Activated effector memory CD4-positive, alpha-beta T cell treated with anti-CD3 and anti-CD28 coated beads, Interleukin-2, amount 50 U/mL, for 16 hours (primary cell): ENCODE measurements around the gene SCTR.

ENCODE experiments used
- DNase-seq: peaks from one replicate; pipeline ENCODE4 v3.0.0-alpha.2; 2020

The SCTR gene

DNA sequence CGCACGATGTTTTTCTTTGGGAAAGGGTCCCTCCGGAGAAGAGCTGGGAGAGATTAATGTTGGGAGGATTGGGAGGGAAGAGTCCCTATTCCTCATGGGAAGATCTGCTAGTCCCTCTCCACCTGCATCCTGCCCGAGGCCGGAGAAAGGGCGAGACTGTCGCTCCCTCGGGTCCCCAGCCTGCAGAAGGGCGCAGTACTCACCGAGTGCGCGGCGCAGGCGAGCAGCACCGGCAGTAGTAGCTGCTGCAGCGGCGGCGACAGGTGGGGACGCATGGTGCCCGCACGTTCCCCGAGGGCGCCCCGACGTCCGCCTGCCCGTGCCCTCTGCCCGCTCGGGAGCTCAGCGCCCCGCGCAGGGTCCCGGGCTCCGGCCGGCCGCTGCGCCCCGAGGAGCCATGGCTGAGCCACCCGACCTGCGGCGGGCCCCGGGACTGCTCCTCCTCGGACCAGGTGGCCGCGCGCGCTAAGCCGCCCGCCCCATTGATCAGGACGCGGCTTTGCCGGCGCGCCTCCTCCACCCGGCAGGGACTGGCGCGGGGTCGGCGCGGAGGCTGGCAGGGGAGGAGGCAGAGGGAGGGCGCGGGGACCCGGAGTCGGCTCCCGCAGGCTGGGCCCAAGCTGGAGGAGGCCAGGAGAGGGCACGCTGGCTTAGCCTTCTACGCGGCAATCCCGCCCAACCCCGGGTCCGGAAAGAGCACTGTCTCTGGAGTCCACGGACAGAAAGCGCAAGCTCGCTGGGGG, at the start of gene SCTR:
TSS of gene SCTR (minus strand) at position 532 of the 743 bp plus-strand sequence. CDS start at position 275, 257 bp downstream.
- no peak for DNase-seq

DNA sequence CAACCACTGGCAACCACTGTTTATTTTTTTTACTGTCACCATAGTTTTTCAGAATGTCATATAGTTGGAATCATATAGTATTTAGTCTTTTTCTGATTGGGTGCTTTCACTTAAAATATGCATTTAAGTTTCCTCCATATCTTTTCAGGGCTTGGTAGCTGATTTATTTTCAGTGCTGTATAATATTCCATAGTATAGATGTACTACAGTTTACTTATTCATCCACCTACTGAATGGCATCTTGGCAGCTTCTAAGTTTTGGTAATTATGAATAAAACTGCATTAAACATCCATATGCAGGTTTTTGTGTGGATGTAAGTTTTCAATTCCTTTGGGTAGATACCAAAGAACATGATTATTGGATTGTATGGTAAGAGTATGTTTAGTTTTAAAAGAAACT, 43.0 kb upstream of the SCTR start:
- no peak for DNase-seq

DNA sequence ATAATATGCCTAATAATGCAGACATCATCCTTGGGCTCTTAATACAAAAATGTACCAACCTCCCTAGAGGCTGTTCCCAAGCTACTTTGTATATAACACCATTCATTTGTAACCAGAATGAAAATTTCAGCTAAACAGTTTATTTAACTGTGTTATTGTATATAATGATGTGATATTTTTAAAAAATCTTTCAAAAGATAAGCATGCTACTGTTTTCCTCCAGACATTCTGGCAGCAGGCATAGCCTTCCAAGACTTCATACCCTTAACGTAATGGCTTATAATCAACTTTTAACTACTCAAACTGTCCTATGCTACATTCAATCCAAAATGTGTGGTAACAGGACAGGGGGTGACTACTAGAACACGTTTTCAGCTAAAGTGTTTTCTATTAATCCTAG, 41.2 kb upstream of the SCTR start:
- no peak for DNase-seq

DNA sequence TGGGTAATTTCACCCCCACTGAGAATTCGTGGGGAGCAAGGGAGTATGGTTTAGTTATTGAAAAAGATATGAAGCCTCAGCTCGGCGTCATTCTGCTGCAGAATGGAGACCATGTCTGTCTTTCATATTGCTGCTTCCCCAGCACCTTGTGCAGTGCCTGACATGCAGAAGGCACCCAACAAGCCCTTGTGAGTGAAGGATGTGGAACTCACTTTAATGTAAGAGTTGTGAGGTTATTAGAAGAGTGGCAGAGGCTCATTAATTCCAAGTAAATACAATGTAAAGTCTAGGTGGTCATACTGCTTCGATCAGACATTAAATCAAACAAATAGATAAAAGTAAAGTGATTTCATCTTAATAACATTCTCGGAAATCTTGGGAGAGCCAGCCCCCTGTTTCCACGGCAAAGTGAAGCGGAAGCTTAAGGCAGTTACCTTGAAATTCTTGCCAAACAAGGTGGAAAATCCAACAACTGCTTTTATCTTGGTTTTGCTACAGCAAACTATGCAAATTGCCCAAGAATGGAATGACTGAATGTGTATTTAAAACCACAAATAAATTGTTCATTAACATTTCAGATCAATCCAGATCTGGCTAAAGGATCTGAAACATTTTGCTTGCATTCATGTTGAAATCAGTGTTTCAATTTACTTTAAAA, 29.5 kb upstream of the SCTR start:
- no peak for DNase-seq

DNA sequence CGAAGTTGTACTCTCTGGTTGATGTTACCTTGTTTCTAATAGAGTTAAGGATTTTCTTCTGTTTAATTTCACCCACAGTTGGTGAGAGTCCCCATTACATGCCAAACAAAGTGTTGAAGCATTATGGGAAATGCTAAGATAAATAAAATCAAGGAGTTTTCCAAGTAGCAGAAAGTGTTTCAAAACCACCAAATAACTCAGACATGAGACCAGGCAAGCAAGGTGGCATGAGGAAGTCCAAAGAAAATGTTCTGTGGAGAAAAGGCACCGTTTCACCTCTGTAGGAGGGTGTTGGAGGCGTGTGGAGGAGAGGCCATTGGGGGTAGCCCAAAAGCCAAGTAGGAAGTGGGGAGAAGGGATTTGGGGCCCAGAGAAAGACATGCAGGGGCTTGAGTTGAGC, 28.6 kb upstream of the SCTR start:
- DNase-seq, result no peak

DNA sequence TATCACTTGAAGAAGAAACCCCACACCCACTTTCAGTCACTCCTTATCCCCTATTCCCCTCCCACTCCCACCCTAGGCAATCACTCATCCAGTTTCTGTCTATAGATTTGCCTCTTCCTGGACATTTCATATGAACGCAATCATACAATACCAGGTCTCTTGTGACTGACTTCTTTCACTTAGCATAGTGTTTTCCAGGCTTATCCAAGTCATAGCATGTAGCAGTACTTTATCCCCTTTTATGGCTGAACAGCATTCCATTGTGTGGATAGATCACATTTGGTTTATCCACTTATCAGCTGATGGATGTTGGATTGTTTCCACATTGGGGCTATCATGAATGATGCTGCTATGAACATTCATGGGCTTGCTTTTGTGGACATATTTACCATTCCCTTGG, 26.6 kb upstream of the SCTR start:
- no peak for DNase-seq

DNA sequence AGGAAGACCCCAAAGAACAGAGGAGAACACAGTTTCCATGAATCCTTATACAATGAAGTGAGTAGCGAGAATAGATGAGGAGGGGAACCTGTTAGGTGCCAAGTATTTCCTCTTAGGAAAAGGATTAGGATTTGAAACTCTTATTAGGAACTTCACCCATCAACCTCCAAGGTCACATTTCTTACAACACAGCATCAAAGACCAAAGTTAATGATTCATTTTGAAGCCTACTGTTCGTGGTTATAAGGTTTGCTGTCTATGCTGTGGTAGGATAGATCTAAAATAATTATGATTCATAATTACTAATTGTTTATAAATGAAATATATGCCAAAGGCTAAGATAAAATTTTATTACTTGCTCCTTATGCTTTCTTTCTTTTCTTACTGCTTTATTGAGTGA, 26.1 kb upstream of the SCTR start:
- DNase-seq, result no peak

DNA sequence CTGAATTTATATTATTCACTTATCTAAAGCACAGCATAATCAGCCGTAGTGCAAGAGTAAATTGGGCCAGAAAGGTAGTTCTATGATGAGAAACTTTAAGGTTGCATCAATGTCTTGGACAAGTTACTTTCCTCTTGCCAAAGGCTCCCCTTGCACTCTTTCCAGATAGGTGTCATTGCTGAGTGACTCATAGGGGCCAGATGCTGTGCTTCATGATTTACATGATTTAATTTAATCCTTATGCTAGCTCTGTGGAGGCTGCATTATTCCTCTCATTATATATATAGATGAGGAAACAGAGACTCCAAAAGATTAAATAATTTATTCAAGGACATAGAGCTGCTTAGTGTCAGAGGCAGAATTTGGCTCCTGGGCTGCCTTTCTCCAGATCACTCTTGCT, 25.0 kb upstream of the SCTR start:
- no peak for DNase-seq

DNA sequence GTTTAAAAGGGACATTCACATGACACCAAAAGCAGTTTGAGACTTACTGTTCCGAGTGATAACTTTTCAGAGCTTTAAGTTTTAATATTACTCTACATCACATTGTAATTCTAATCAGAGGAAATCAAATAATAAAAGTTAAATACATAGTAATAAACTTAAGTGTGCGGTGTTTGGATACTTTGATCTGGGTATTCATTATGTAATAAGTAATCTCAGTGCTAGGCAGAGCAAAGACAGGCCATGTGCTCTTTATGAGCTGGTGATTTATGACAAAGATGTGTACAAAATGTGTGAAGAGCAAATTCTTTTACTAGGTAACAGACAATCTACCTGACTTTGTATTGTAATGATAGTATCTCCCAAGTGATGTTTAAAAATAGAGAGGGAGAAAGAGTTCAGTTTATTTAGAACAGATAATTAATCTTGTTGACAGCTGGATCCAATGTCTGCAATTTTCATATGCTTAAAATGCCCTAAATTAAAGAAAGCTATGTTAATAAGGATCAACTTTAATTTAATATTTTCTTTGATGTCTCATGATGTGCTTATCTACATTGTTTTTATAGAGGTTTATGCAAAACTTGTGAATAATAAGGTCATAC, 24.3 kb upstream of the SCTR start:
- no peak for DNase-seq

DNA sequence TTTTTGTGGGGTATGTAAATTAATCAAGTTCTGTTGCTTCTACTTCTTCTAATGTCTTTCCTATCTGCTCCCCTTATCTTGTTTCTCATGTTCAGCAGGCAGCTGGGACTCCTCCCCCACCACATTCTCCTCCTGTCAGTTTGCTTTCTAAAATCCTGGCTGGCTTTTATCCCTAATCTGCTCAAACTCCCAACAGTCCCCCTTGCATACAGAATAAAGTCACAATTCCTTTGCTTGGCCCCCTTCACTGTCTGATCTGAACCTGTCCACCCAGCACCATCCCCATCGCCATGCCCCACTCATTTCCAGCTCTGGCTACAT, 22.1 kb upstream of the SCTR start:
- no peak for DNase-seq

DNA sequence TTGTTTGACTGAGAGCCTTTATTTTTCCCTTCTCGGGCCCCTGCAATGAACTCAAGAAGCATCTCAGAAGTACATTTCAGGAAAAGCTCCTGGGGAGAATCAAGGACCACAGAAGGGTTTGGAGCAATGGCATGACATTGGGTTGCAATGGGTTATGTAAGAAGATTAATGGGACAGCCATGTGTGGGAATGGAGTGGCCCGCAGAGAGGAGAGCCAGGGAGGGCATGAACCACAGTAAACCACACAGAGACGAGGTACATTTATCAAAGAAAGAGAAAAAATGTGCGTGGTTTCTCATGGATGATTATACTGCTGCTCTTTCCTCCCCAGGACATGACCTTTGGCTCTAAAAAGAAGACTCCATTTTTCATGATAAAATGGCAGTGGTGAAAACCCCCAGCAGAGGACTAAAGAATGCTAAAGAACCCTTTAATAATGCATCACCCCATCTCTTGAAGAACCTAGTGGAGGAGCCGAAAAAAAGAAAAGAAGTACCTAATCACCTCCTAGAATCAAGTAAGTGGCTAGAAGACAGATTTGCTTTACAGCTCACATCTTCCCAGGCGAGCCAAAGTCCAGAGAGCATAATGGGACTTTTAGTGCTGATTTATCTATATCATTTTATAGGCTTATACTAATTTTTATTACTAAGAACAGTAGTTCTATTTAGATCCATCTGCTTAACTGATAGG, 21.6 kb upstream of the SCTR start:
- DNase-seq, result no peak

DNA sequence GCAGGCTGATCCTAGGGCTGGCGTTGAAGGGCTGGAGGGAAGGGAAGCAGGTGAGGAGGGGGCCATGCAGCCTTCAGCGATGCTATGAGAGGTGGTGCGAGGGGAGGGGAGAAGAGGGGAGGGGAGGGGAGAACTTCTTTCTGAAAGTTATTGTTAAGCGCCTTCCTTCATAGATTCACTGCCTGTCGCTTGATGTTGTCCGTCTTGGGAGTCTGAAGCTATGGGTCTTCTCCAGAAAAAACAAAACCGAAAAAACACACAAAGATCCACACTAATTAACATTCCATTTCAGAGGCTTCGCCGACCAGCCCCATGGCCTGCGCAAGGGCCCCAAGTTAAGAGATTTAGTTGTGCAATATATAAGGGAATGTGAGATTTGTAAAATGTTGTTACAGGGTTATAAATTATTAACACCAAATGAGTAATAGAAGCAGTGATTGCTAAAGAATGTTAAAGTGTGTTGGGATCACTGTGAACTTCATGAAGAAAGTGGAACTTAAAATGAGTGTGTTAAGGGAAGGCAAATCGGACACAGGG, 20.7 kb upstream of the SCTR start:
- no peak for DNase-seq

DNA sequence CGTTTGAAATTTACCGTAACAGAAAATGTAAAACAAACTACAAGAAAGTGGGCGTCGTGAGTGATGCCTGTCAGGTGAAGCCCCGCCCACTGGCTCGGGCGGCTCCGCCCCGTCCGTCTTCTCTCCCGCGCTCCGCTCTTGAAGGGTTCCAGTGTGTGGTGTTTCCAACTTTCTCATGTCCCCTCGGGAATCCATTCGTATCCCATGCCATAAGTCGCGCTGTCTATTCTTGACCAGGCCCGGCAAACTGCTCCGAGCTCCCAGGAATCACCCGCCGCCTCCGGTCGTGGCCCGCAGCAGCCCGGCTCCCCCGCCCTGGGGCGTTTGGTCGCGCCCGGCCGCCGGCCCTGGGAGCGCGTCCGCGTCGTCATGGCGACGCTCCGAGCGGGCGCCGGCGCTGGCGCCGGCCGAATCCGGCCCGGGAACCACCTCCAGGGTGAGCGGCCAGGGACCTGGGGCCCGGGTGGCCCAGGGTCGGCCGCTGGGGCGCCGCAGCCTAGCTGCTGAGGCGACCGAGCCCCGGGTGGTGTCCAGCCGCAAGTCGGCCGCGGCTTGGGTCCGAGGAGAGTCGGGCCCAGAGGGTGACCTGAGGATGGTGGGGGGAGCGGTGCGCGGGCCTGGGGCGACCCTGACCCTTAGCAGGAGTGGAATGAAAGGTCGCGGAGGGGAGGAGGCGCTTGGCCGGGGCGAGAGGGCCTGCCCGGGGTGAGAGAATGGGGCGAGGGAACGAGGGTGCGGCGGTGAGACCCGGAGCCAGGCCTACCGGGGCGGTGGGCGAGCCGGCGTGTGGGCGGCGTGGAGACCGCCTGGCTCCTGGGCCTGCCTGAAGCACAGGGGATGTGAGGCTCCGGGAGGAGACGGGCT, 20.0 kb upstream of the SCTR start, which contains the start of gene CFAP221:
TSS of gene CFAP221 (plus strand) at position 375 of the 864 bp plus-strand sequence. CDS start 1,683 bp downstream, outside the sequence.
- peak; percentile 72 for DNase-seq

DNA sequence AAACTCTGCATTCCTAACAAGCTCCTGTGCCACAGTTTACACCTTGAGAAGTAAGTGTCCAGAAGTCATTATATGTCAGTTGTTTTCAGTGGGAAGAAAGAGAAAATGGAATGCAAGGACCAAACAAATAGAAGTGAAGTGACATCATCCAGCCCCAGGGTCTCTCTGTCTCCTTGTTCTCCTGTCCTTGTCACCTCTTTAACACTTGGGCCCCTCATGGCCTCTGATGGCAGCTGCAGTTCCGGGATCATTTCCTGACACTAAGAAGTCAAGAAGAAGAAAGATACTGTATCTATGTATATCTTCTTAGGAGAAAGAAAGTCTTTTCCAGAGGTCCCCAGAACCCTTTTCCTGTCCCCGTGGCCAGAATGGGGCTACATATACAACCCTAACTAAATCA, 17.2 kb upstream of the SCTR start:
- DNase-seq, result no peak

DNA sequence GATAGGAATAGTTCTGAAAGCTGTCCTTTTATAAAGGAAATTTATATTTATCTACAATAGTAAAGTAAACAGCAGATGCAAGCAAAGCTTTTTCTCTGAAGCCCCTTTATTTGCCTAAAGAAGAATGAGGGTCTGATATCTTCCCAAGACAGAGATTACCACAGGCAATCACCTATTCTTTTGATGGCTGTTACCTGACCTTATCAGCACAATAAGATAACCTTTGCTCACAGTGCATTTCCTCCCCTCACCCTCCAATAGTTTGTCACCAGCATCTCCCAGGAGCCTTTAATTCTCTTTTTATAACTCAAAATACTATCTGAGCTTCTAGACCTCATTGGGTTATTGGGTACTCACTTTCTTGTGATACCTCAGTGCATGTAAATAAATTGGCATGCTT, 13.5 kb upstream of the SCTR start:
- DNase-seq, result no peak

DNA sequence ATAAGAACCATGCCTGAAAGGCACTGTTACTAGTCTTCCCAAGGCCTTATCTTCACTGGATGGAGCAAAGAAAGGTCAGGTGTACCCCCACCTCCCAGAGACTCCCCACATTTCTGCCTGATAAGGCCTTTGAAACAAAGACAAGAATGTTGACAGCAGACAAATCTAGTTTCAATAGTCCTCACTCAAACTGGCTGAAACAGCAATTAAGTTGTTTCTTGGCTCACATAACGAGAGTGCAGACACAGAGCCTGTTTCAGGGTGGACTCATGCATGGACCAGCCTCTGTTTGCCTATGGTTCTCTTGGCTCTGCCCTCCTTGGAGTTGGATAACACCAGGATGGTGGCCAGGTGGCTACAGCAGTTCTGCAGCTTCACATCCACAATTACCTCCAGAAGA, 12.4 kb upstream of the SCTR start:
- no peak for DNase-seq

DNA sequence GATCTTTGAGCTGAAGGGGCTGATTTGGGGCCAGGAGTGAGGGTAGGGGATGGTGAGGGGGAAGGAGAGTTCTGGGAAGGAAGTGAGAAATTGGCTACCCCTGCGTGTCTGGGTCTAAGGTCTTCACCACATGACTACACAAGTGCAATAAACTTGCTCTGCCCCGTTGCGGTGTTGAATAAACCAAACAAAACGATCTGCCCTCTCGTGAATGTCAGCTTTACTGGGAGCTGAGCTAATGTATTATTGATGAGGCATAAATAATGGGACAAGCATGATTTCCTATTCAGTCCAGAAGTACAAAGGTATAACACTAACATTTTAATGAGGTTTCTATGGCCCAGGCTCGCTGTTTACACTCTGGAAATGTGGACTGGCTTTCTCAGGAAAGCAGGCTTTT, 11.9 kb upstream of the SCTR start:
- DNase-seq, result no peak

DNA sequence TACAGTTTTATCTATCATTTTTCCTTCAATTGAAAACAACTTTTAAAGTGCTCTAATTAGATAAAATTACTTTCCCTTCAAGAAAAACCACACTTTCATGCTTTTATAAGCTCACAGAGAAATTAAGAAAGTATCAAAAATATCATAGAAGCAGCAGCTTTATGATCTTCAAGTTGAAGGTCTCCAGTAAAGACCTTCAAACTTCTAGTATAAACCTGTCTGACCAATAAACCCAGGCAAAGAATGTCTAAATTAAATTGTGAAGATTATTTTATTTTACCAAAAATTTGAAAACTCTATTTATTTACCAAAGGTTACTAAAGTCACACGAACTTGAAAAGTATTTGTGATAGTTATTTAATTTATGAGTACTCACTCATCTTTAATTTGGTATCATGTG, 9.3 kb upstream of the SCTR start:
- no peak for DNase-seq

DNA sequence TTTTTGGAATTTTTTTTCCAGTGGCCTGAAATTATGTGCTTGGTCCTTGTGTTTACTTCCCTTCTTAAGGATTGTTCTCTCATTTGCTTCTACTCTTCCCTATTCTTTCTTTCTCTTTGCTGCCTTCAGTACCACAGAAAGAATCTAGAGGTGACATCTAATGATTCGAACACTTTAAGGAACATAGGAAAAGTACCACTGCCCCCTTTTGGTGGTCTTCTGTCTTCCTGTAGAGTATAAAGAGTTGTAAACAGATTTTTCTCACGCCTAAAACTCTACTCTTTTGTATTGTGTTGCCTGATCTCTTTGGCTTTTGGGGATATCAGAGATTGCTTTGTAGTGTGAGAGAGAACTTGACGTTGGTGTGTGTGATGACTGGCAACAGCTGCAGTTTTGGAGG, 7.0 kb upstream of the SCTR start:
- no peak for DNase-seq

DNA sequence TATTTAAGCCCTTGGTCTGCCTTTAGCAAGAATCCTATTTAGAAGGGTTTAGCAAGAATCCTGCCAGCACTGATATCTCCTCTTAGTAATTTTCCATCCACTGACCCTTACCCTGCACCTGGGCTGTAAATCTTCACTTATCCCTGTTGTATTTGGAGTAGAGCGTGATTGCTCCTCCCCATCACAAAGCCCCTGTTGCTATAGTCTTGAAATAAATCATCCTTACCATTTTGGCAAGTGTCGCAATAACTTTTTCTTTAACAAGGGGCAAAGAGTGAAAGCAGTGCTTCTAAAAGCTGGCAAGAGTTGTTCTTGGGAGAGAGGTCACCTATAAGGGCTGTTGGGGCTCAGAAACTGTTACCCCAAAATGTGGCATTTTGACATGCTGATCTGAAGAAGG, 3.7 kb upstream of the SCTR start:
- DNase-seq, result no peak

DNA sequence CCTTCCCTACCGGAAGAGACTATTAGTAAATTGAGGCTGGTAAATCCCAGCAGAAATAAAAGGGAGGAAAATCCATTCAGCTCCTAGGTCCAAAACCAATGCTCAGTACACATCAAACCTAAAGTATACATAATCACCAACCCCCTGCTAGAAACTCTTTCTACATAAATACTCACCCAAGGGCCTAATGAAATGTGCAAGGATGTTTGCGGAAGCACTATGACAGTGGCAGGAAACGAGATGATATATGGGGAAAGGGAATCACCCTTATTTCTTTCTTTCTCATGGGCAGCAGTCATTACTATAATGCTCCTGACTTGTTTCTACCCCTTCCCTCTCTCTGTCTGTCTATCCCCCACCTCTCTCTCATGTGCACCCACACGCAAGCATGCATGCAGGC, 1.3 kb upstream of the SCTR start:
- DNase-seq, result no peak

DNA sequence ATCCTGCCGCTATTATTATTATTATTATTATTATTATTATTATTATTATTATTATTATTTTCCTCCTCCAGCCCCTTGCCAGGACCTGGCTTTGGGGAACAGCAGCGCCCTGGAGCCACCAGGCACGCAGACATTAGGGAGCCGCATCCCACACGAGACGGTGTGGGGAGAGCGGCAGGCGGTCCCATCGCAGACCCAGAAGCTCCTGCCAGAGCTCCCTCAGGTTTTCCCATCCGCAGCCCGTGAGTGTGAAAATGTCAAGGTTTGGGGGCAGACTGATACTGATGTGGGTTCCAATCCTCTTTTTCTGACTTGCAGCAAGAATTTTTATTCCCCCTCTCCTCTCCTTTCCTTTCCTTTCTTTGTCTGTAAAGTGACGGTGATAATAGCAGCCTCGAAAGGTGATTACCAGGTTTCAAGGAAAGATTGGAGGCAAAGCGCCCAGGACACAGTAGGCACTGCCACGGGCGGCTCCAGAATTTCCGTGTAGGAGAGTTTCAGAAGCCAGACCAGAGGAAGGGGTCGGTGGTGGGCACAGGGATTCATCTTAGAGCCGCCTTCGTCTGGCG, 816 bp downstream of the SCTR start:
- DNase-seq, result no peak
